HG02840 (cell line): Measurements from ENCODE around the gene GNGT1.
"Not testable (repeated sequence)": the region's sequence is repeated elsewhere in the genome, so short reads cannot be mapped to it uniquely, and the experiment has no call there.

Source experiments
- ATAC-seq: cut with Tn5 transposase; IDR thresholded peaks from one replicate; pipeline ENCODE4 v1.9.1; 2021; ENCODE audit warnings: mild to moderate bottlenecking, moderate library complexity, moderate number of reproducible peaks; ENCODE audit not compliant: unreplicated experiment, low FRiP score

Gene GNGT1

DNA sequence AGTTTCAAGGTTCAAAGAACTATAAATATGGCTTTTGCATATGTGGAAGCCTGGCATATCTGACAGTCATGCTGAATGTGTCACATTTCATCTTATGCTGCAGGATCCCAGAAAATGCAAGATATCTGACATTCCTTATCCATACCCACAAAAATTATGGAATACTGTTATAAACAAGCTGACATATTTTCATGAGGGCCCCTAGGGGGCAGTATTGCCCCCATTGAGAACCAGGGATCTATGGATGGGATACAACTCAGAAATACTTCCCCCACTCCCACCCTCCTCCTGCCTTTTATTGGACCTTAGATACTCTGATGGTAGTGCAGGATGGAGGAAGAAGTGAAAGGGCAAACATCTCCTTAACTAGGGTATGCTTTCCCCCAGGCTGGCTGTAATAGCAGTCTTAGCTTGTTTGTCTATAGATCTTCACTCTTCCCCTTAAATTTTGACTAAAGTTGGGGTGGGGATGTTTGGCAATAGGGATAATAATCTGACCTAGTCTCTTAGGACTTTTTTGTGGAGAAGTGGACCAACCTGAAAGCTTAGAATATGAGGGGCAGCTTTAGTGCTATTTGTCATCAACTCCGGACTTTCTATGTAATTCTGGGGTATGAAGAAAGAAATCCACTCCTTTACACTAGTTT lies 3.5 kb upstream of the GNGT1 start:
- no peak for ATAC-seq

DNA sequence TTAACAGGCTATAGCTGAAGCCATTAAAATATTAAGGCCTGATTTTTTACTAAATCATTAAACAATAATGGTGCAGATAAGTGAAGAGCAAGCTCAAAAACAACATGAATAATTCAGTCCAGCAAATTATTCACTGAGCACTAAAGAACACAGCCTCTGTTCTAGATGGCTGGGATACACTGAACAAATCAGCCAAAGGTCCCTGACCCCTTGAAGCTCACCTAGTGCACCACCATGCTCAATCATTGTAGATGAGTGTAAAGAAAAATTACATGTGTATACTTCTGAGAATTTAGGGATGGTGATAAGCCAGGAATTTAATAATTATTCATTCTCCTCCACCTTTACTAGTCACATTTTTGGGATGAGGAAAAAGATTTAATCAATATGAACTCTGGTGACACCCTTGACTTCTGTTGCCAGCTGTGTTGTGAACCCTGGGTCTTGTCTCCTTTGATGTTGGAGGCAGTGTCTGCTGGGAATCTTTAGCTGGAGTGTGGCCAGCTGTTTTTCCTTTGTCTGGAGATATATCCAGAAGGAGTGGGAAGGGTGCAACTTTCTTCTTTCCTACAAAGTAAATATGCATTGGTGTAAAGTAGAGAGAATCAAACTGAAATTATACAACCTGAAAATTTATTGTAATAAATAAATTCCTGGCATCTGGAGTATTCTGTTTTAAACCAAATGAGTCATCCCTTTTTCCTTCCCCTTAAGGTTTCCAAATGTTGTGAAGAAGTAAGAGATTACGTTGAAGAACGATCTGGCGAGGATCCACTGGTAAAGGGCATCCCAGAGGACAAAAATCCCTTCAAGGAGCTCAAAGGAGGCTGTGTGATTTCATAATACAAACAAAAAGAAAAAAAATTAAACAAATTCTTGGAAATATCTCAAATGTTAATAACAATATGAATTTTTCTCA lies 4.0 kb downstream of the GNGT1 start:
- no peak for ATAC-seq

DNA sequence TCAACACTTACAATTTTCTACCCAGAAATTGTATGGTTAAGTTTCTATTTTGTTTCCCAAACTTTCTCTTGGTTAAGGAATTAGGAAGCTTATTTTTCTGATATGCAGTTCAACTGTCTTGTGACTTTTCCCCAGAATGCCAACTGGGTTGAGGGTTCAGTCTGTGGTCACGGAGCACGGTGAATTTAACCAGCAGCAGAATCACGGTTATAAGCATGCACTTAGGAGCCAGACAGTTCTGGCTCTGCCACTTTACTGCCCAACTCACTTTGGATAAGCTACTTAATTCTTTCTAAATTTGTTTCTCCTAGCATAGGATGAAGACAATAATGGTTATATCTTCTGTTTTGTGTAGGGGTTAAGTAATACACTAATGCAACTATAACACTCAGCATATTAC lies 4.9 kb downstream of the GNGT1 start:
- not testable (repeated sequence) for ATAC-seq

DNA sequence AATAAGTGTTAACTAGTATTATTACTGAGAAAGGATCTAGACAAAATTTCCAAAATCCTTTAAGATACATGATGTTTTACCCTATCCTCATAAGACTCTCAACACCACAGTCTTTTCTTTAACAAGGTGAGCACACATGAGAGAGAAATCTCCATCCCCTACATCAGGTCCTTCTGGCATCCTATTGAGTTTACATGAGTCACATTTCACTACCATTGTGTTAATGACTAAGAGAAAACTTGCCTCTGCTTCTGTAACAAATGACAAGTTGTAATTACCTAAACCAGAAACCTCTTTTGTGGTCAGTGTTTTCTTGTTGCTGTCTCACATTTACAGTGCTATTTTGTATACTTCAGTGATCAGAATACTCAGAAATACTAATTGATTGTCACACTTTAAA lies 5.3 kb downstream of the GNGT1 start:
- not testable (repeated sequence) for ATAC-seq

DNA sequence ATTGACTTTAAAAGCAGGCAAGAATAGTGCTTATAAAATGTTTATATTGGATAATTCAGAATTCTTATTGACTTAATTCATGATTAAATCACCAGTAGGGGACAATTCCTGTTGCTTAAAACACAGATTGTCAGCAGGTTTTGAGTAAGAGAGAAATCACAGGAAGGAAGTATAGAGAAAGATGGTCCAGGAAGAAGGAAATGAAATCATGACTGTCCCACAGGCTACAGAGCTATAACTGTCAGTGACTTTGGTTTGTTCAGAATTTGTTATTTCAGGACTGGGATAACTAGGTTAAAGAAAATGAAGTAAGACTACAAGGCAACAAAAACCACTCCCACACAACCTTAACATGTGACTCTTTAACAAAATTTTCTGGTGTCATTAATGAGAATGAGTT lies 6.8 kb downstream of the GNGT1 start:
- no peak for ATAC-seq

DNA sequence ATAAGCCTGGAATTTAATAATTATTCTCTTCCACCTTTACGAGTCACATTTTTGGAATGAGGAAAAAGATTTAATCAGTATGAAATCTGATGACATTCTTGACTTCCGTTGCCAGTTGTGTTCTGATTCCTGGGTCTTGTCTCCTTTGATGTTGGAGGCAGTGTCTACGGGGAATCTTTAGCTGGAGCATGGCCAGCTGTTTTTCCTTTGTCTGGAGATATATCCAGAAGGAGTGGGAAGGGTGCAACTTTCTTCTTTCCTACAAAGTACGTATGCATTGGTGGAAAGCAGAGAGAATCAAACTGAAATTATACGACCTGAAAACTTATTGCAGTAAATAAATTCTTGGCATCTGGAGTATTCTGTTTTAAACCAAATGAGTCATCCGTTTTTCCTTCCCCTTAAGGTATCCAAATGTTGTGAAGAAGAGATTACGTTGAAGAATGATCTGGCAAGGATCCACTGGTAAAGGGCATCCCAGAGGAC lies 8.3 kb downstream of the GNGT1 start:
- ATAC-seq: no peak

DNA sequence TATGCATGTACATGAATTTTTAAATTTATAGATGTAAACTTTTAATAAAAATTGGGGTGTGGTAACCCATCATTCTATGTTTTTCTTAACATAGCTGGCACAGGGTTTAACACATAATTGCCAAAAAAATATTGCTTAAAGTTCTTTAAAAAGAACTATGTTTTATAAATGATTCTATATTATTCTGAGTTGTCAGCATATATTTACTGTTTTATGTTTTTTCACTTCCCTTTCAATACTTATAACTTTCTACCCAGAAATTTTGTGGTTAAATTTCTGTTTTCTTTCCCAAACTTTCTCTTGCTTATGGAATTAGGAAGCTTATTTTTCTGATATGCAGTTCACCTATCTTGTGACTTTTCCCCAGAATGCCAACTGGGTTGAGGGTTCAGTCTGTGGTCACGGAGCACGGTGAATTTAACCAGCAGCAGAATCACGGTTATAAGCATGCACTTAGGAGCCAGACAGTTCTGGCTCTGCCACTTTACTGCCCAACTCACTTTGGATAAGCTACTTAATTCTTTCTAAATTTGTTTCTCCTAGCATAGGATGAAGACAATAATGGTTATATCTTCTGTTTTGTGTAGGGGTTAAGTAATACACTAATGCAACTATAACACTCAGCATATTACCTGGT lies 9.0 kb downstream of the GNGT1 start:
- ATAC-seq: not testable (repeated sequence)

DNA sequence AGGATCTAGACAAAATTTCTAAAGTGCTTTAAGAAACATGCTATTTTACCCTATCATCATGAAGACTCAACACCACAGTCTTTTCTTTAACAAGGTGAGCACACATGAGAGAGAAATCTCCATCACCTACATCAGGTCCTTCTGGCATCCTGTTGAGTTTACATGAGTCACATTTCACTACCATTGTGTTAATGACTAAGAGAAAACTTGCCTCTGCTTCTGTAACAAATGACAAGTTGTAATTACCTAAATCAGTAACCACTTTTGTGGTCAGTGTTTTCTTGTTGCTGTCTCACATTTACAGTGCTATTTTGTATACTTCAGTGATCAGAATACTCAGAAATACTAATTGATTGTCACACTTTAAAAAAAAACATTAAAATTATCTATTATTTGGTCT lies 9.5 kb downstream of the GNGT1 start:
- ATAC-seq: peak; percentile 66

DNA sequence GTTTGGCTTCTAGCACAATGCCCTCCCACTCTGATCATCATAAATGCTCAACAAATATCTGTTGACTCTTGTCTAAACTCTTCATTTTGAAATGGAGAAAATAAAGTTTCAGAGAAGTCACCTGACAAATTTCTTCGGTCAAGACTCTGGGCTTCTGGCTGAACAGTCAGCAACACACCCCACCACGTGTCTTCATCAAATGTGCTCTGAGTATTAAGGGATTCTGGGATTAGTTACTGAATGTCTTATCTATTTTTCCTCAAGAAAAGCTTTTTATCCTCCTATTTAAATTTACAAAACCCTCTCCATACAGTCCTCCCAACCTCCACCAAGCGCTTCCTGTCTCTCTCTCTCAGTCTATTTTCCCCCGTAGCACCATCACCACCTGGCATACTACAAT lies 9.9 kb downstream of the GNGT1 start:
- ATAC-seq: not testable (repeated sequence)

DNA sequence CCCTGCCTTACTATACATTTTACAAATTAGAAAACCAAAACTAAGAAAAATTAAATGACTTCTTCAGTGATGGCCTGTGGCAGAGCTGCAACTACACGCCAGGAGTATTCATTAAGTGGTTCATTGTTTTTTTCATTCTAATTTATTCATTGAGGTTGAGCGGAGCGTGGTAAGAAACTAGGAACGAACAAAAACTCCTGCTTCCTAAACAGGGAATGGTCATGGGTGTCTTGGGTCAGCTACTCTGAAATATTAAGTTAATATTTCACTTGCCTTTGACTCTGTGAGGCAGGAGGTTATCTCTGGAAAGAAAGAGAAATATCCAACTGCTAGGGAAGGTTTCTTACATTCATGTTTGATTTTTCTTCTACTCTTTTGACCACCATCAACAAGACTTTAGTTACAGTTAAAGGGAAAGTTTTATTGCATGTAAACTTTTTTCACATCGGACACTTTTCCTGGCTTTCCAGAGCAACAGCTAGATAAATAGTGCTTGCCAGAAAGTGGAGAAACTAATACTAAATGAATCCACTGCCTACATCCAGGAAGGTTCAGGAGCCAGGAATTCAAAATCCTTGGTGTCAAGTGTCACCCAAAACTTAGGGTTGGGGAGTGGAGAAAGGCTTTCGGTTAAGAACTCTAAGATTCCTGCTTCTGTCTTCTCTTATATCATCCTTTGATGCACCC lies 14.3 kb downstream of the GNGT1 start:
- no peak for ATAC-seq

DNA sequence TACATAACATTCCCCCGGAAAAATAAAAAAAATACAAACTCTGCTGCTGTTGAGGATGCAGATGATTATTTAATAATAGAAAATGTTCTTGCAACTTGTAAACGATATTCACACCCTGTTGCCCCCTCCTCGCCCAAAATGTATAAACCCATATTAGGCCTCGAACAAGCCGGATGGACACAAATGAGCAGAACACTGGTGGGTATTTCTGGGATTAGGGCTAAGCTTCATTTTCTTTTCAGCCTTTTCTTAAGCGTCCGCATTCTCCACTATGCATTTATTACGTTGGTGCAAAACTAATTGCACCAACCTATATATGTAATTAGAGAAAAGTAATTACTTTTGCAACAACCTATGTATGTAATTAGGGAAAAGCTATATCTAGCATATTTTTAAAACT lies 14.8 kb downstream of the GNGT1 start:
- no peak for ATAC-seq

DNA sequence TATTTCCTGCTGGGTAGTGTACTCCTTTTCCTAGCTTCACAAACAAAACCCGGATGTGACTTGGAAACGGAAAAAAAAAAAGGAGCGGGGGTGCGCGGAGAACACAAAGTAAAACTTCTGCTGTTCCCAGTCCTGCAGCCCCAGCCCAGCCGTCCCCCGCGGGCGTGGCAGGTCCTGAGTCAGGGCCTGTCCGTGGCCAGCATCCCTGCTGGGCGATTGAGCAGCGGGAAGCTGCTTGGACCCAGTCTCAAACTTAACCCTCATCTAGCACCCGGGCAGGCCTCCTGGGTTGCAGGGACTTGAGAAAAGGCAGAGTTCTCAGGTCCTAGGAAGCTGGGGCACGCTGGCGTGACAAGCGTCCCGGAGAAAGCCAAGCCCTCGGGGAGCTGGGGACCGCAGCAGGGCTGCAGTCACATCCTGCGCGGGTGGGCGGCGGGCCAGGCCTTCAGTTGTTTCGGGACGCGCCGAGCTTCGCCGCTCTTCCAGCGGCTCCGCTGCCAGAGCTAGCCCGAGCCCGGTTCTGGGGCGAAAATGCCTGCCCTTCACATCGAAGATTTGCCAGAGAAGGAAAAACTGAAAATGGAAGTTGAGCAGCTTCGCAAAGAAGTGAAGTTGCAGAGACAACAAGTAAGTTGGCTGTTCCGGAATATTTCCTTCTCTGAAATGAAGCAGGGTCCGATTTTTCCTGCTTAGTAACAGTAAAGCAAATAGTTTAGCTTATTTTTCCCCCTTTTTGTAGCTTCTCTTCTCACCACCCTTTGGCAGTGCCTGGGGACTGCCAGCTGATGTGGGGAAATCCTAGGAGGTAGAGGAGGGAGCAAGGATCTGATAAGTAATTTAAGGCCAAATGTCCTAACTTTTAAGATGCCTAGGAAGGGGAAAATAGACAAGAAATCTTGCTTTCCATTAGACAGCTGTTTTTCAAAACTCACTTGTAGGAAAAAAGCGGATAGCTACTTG lies 15.5 kb downstream of the GNGT1 start, which contains the start of gene GNG11:
Gene GNG11 (plus strand): TSS at position 129 of the 960 bp plus-strand sequence. CDS start 403 bp downstream, at position 532.
- peak; percentile 89 for ATAC-seq

DNA sequence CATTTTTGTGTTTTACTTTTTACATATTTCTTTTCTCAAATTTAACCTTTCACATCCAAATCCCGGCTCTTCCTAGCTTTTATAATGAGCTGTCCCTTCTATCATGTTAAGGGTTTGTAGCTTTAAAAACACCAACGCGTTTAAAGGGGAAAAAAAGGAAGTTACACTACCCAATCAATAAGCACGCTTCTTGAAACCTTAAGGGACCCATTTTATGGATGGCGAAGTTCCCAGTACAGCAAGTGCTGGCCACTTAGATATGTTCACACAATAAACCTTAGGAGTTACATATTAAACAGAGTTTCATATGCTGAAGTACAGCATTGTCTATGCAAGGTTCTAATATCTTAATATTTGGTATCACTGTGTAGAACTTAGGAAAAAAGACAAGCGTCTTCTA lies 16.9 kb downstream of the GNGT1 start:
- ATAC-seq: no peak

DNA sequence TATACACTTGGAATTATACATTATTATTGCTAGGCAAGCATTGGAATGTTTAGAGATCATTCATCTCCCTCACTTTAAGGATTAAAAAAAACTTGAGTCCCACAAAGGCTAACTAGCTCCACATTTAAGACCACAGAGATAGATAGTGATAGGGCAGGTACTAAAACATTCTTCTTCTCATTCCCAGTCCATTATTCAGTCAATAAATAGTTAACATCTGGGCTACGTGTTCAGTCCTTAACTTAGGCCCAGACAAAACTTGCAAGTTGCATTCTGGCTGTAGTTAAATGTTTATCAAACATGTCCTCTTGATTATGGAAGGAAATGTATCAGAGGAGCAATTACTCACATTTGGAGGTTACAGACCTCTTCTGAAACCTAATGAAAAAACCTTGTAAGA lies 17.6 kb downstream of the GNGT1 start:
- no peak for ATAC-seq

DNA sequence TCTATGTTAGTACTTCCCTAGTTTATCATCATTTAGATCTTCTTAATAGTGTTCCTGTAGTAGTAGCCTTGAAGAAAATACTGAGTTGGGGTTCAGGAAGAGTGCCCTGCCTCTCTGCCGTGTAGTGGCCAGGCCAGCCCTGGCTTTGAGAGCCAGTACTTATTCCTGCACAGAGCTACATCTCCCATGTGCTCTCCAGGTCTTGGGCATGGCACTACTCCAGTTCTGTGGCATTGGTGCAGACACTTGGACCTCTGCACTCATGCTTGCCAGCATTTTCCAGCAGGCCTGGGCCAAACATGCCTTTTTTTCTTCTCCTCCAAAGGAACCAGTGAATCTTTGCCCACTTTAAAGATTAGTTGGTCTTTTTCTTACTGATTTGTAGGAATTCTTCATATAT lies 20.4 kb downstream of the GNGT1 start:
- no peak for ATAC-seq

DNA sequence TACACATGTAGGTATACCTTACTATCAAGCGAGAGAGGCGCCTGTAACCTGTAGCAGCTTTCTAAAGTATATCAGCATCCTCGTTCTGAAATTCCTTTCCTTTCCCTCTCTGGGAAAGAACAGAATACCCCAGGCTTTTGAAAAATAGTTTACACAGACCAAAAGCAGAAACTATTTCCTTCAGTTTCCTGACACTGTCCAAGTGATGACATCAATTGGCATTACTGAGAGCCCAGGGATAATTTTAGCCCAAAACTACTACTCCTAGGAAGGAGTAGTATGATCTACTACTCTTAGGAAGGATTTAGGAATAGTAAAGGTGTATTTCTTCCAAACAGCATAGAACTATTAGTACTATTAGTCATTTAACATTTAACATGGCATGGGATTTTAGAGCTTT lies 21.2 kb downstream of the GNGT1 start:
- no peak for ATAC-seq

DNA sequence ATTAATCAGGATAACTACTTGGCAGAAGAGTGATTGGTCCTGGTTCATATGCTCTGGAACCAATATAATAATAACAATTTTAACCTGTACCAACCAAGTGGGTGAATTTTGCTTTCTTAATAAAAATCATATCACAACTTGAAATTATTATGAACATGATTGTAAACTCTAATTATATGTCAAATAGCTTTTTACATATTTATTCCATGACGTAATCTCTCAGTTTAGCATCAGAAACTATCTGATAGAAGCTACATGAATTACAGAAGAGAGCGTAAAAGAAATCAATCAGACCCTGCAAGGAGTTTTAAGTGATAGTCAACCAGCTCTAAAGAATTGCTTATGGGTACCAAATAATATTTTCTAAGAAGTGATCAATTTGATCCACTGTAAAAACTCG lies 25.3 kb downstream of the GNGT1 start:
- no peak for ATAC-seq

DNA sequence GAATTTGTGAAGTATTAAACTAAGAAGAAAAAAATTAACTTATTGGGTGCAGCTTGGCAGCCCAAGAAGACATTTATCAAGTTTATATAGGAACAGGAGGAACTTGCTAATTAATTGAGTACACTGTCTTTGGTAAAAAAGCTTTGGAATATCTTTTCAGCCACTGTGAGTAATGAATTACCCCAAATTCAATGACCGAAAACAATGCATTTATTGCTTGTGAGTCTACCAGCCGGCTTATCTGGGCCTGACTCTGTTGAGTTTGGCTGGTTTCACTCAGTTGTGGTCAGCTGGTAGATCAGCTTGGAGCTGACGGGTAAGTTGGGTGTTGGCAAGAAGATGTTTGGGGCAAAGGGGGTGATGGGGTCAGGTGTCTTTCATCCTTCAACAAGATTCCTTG lies 26.8 kb downstream of the GNGT1 start:
- no peak for ATAC-seq

DNA sequence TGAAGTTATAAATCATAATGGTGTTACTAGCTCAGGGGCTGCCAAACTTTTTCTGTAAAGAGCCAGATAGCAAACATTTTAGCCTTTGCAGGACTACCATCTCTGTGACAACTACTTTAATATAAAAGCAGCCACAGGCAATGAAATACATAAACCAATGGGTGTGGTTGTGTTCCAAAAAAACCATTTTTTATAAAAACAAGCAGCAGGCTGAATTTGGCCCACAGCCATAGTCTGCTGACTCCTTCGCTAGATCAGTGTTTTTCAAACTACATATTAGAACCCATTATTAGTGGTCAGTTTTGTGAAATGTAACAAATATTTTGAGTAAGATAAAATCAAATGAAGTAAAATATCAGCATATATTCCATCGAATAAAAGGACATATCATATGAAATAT lies 28.7 kb downstream of the GNGT1 start:
- no peak for ATAC-seq
